ENCODE data around the gene KIF3A.
"Not testable (repeated sequence)": the region's sequence is repeated elsewhere in the genome, so short reads cannot be mapped to it uniquely, and the experiment has no call there.

The KIF3A gene

DNA sequence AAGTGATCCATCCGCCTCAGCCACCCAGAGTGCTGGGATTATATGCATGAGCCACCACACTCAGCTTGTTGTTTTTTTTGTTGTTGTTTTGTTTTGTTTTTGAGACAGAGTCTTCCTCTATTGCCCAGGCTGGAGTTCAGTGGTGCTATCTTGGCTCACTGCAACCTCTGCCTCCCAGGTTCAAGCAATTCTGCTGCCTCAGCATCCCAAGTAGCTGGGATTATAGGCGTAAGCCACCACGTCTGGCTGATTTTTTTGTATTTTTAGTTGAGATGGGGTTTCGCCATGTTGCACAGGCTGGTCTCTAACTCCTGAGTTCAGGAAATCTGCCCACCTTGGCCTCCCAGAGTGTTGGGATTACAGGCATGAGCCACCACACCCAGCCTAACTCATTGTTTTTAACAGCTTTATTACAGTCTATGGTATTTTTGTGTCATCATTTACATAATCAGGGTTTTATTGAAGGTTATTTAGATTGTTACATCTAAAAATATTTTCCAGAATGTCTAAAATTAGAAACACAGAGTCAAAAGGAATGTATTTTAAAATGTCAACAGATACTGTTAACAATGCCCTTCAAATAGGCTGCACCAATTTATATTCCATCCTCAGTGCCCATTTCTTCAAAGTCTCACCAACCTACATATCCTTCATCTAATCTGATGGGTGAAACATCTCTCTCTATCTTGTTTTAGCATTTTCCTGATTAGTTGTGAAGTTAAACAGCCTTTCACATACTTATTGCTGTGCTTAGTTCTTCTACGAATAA, 18.6 kb downstream of the KIF3A start:
- DNase-seq (ENCODE audit: low read depth in 2 of 2) = no peak

- no peak for DNase-seq (ENCODE audit: low read depth in 2 of 2)
Measured at GRCh38 chr5:132714456-132715307, 22.7 kb downstream of the KIF3A start.

DNA sequence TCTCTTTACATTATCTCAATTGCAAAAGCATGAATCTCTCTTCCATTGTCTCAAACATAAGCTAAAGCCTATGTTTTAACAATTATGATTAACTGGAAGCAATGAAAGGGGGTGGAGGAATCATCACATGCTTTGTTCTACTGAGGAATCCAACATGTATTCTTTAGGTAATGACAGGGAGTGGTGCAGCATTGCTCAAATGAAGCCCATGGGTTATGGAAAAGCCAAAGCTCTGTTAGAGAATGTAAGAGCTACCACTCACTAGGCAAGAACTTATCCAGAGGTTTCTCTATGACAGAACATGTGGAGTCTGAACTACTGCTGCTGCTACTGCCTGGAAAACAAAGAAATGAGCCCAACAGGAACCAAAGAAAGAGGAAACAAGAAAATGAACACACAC, 28.7 kb downstream of the KIF3A start:
- DNase-seq (ENCODE audit: low read depth in 2 of 2) = no peak

DNA sequence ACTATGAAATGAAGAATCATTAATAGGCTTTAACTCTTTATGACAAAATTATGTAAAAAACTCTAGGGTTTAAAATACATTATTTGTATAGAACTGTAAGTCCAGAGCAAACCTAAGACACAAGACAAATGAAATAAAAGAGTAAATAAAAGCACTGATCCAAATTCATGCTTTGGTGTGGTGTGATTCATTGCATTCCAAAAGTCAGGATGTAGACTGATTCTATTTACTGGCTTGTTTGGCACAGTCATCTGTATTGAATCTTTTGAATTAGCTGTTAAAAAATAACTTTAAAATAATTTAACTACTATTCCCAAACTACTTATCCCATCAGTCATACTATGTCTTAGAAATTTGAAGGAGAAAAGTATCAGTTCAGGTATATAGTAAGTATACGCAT, 32.5 kb downstream of the KIF3A start:
- no peak for DNase-seq (ENCODE audit: low read depth in 2 of 2)

- DNase-seq (ENCODE audit: low read depth in 2 of 2) = no peak
Measured at GRCh38 chr5:132695956-132696355, 41.4 kb downstream of the KIF3A start.

DNA sequence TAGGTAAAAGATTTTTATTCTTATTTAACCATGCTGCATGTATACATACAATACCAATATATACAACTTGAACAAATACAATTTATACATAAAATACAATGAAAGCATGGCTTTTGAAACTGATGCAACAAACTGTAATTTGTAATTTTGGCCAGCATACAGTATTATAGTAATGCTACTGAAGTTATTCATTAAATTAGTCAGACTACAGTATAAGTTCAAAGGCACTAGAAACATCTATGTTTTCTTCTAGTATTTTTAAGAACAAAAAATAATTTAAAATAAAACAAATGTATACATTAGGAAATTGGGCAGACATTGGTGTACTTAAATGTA, 44.7 kb downstream of the KIF3A start:
- no peak for DNase-seq (ENCODE audit: low read depth in 2 of 2)

GRCh38 chr5:132691755-132692631, 45.4 kb downstream of the KIF3A start:
- not testable (repeated sequence) for DNase-seq (ENCODE audit: low read depth in 2 of 2)

DNA sequence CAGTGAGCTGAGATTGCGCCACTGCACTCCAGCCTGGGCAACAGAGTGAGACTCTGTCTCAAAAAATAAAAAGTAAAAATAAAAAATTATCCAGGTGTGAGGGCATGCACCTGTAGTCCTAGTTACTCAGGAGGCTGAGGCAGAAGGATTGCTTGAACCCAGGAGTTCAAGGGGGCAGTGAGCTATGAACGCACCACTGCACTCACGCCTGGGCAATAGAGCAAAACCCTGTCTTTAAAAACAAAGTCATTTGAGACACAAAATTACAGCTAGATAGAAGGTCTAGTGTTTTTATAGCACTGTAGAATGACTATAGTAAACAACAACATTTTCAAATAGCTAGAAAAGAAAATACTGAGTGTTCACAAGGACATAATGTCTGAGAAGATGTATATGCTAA, 47.2 kb downstream of the KIF3A start:
- DNase-seq (ENCODE audit: low read depth in 2 of 2) = no peak

DNA sequence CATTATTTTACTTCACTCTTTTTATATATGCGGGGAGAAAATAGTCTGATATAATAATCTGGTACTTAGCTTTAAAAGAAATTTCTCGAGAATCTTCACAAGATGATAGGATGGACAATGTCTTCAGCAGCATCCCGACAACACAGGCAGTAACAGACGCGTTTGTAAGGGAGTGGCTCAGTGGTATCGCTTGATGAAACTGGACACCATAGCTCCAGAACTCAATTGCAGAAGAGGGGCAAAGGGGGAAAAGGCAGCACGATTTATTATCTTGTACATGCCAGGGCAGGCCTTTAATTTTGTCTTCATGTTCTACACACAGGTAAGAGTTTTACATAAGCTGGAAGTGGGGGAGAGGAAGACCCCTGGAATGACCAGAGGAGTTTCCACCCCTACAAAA, 47.8 kb downstream of the KIF3A start:
- no peak for DNase-seq (ENCODE audit: low read depth in 2 of 2)

DNA sequence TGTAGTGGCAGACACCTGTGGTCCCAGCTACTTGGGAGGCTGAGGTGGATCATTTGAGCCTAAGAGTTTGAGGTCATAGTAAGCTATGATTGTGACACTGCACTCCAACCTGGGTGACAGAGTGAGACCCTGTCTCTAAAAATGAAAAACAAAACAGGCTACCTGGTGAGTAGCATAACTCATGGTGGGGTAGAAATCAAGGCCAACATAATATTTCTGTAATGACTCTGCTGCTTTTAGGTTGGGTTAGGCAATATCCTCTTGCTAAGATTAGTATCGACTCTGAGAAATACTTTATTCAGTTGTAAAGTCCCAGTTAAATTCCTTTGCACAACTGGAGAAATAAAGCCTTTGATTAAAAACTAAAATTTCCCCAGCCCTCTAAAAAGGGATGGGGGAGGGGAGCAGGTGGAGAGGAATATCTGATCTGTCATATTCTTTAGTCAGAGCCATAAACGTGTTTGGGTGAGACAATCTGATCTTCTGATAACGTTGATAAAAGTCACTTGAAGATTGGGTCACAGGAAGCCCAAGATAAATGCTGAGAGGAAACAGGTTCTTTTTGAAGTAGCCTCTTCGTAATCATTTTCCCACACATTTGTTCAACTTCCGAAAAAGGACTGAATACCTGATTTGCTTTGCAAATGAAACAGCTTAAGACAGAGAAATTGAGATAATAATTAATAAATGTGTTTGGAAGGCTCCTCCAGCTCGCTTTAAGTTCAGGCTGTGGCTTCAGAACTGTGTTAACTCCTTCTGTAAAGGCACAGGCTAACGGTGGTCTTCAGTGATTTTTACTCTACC, 48.6 kb downstream of the KIF3A start:
- DNase-seq (ENCODE audit: low read depth in 2 of 2) = no peak

DNA sequence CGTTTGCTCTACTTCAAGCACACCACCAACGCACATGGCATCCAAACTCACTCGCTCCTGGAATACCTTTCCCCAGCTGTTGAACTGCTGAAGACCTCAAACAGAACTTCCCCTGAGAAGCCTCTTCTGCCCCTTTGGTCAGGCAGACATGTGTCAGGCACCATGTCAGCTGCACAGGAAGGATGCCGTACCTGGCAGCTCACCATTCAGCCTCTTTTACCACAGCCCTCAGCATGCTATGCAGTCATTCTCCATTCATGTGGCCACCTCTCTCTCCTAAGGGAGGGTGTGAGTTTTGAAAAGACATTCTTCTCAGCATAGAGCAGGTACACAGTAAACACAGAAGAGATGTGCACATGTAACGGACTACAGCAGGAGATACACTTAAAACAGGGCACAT, 49.4 kb downstream of the KIF3A start:
- DNase-seq (ENCODE audit: low read depth in 2 of 2) = no peak

DNA sequence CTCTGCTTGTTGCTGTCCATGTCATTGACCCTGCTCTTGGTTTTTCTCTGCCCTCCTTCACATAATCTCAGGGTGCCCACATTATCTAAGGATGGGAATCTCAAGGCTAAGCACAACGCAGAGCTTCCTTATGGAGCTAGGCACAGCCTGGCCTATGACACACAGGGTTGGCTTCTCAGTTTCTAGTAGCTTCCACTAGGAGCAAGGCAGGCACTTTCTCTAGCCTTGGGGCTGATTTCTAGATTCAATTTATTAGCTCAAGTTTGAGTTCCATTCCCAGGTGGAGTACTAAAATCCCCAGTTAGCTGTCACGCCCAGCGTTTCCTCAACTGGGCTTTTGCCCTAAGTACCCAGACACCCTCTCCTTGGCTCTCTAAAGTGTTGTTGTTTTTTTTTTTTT, 51.2 kb downstream of the KIF3A start:
- DNase-seq (ENCODE audit: low read depth in 2 of 2) = no peak

- no peak for DNase-seq (ENCODE audit: low read depth in 2 of 2)
Measured at GRCh38 chr5:132684922-132685720, 52.2 kb downstream of the KIF3A start.

- DNase-seq (ENCODE audit: low read depth in 2 of 2) = no peak
Measured at GRCh38 chr5:132684491-132684890, 52.9 kb downstream of the KIF3A start.

DNA sequence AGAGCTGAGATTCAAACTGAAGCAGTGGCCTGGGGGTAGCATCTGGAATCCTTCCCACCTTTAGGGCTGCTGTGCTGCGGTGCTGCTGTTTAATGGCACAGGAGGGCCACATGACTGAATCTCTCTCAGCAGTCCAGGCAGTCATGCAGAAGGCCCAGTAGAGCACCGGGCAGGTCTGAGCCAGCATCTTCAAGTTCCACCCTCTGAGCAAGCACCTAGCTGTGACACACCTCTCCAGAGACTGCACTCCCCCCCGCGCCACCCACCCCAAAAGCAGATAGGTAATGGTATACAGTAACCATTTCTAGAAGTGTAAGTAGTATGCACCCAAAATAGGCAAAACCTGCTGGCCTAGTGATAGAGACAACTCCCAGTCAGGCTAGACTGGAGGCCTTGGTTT, 55.4 kb downstream of the KIF3A start:
- no peak for DNase-seq (ENCODE audit: low read depth in 2 of 2)

DNA sequence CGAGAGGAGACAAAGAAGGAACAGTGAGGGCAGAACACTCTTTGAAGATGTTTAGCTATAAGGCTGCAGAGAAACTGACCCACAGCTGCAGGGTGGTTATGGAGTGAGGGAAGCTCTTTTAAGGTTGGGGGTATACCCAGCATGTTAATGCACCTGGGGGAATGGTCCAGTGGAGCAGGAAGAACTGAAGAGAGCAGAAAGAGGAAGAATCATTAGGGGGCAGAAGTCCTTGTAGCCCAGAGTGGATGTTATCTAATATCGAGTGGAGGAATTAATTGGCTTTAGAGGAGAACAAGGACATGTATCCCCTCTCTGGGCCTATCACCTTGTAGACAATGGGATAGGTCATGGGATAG, 55.9 kb downstream of the KIF3A start:
- DNase-seq (ENCODE audit: low read depth in 2 of 2) = no peak

GRCh38 chr5:132680780-132681475, 56.4 kb downstream of the KIF3A start:
- no peak for DNase-seq (ENCODE audit: low read depth in 2 of 2)

GRCh38 chr5:132679717-132680380, 57.5 kb downstream of the KIF3A start:
- DNase-seq (ENCODE audit: low read depth in 2 of 2) = no peak

DNA sequence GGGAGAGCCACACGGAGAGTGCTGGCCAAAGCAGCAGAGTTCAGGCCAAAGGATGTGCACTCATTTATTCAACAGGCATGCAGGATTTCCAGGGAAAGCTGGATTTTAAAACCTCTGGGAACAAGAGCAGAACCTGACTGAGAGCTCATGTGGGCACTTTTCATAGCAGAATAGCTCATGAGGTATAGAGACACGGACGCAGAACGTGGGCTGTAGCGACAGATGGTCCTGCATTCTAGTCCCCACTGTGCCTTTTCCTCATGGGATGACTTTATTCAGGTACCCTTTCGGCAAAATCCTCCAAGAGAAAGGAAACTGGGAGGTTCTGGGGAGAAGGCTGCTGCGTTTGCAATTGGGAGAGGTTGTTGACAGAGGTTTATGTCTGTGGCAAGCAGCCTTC, 58.2 kb downstream of the KIF3A start:
- no peak for DNase-seq (ENCODE audit: low read depth in 2 of 2)

- no peak for DNase-seq (ENCODE audit: low read depth in 2 of 2)
Measured at GRCh38 chr5:132678735-132679134, 58.6 kb downstream of the KIF3A start.
